Measurements from ENCODE around the gene PCDHA4.
A peak's percentile ranks its signal among the peaks of the same experiment; 100 is the strongest.

DNA sequence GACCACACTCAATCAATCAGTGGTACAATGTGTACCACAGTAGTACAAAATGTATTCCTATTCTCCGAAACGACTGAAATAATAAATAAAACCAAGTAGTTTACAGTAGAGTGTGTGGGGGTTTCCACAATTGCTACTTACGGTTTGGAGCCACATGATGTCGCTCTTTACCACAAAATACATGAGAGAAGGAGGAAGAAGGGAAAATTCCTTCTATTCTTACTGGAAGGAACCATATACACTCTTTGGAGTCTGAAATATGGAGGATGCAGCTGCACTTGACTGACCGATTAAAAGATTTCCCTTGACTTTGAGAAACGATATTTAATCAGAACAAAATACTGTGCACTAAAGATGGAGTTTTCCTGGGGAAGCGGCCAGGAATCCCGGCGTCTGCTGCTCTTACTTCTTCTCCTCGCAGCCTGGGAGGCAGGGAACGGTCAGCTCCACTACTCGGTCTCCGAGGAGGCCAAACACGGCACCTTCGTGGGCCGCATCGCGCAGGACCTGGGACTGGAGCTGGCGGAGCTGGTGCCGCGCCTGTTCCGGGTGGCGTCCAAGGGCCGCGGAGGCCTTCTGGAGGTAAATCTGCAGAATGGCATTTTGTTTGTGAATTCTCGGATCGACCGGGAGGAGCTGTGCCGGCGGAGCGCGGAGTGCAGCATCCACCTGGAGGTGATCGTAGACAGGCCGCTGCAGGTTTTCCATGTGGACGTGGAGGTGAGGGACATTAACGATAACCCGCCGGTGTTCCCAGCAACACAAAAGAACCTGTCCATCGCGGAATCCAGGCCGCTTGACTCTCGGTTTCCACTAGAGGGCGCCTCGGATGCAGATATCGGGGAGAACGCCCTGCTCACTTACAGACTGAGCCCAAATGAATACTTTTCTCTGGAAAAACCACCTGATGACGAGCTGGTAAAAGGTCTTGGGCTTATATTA is at the start of gene PCDHA4:
- TF ChIP-seq, protein P1, sequence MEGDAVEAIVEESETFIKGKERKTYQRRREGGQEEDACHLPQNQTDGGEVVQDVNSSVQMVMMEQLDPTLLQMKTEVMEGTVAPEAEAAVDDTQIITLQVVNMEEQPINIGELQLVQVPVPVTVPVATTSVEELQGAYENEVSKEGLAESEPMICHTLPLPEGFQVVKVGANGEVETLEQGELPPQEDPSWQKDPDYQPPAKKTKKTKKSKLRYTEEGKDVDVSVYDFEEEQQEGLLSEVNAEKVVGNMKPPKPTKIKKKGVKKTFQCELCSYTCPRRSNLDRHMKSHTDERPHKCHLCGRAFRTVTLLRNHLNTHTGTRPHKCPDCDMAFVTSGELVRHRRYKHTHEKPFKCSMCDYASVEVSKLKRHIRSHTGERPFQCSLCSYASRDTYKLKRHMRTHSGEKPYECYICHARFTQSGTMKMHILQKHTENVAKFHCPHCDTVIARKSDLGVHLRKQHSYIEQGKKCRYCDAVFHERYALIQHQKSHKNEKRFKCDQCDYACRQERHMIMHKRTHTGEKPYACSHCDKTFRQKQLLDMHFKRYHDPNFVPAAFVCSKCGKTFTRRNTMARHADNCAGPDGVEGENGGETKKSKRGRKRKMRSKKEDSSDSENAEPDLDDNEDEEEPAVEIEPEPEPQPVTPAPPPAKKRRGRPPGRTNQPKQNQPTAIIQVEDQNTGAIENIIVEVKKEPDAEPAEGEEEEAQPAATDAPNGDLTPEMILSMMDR (IDR thresholded peaks at IDR 0.05 in 2 of 3, conservative IDR thresholded peaks at IDR 0.05 in 1 of 3; ENCODE audit: borderline replicate concordance in 1 of 3, insufficient read depth in 1 of 3, low read depth in 2 of 3, low read length in 2 of 3): peak; percentile 6 to 60 (median 57); a peak in 4 of 6 replicates
- no peak for TF ChIP-seq POLR2A (IDR thresholded peaks at IDR 0.05; ENCODE audit: borderline replicate concordance, extremely low read depth, insufficient read depth, insufficient read length)
- TF ChIP-seq POLR2AphosphoS5 (IDR thresholded peaks at IDR 0.05; ENCODE audit: low read depth, low read length): no peak
- no peak for TF ChIP-seq FOSL1 (IDR thresholded peaks at IDR 0.05; ENCODE audit: low read depth)
- TF ChIP-seq, protein P2, sequence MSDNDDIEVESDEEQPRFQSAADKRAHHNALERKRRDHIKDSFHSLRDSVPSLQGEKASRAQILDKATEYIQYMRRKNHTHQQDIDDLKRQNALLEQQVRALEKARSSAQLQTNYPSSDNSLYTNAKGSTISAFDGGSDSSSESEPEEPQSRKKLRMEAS (IDR thresholded peaks at IDR 0.05): no peak
- TF ChIP-seq ZFX (IDR thresholded peaks at IDR 0.05): no peak
- no peak for TF ChIP-seq EZH2 (IDR thresholded peaks at IDR 0.05)
- no peak for TF ChIP-seq SP1 (IDR thresholded peaks at IDR 0.05; ENCODE audit: low read depth)
- TF ChIP-seq JUND (IDR thresholded peaks at IDR 0.05): no peak
- no peak for TF ChIP-seq REST (IDR thresholded peaks at IDR 0.05; ENCODE audit: low read depth)
- TF ChIP-seq RAD21 (IDR thresholded peaks at IDR 0.05; ENCODE audit: low read depth): peak; percentile 36; the same call in 1 of the 2 replicates
- no peak for TF ChIP-seq ELF1 (IDR thresholded peaks at IDR 0.05; ENCODE audit: borderline replicate concordance, low read depth)
- no peak for TF ChIP-seq EGR1 (IDR thresholded peaks at IDR 0.05; ENCODE audit: low read depth)

Data from HCT116 (cell line).